Measurements from ENCODE around the gene HOXA1. TPM values are rescaled to one million over a fixed set of nuclear protein-coding genes. Genes with fewer than 3 reads are reported as not detected.

Gene HOXA1
- total and polyA plus RNA-seq, 2 of the 8 experiments (the other 6 are each of a cell fraction or from before 2014, with no cell fraction given) = not detected

DNA sequence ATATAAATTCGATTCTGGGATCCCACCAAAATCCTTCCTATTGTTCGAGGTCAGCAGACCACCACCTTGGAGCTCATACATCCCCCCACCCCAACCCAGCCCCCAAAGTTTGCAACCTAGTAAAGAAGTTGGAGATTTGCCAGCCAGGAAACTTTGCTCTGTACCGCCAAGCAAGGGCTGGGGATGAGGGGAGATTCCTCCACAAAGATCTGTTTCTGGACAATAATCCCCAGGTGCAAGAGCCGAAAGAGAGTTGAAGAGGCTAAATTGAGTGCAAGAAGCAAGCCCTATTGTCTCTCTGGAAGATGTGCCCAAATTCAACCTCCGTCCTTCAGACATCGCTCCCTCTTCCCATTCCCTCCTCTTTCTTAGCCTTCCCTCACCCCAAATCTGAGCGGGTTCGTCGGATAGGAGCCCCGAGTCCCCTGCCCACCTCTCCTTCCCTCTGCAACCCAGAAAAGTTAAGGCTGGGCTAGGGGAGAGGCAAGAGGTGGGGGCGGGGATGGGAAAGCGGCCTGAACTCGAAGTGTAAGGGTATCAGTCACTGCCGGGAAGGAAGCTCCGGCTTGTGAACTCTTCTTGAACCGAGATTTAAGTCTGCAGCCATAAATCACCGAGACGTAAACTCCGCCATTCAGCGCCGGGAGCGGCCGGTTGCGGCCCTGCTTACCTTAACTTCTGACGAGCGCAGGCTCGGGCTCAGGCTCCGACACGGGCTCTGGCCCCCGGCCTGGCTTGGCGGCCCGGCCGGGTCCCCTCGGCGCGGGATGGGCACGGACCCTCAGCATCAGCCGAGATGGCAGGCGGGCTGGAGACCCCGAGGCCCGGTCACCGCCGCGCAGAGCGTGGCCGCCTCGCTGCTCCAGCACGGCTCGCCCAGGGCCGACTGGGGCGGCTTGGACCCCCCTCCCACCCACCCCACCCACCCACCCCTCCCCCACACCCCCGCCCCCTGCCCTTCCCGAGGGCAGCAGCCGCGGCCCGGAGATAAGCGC lies 17.5 kb upstream of the HOXA1 start (continued):
- TF ChIP-seq RAD21 (IDR thresholded peaks at IDR 0.05 in 1 of 2, conservative IDR thresholded peaks at IDR 0.05 in 1 of 2; ENCODE audit: low read depth in 2 of 2, low read length in 2 of 2) (no peak), ZNF274 (IDR thresholded peaks at IDR 0.05; ENCODE audit: borderline replicate concordance, extremely low read depth, low read length) (no peak), TBP (IDR thresholded peaks at IDR 0.05; ENCODE audit: low read depth, low read length) (no peak), GABPA (IDR thresholded peaks at IDR 0.05; ENCODE audit: borderline replicate concordance, insufficient read depth, low read length) (no peak), SIX5 (IDR thresholded peaks at IDR 0.05; ENCODE audit: low read depth, low read length) (no peak), TCF12 (IDR thresholded peaks at IDR 0.05; ENCODE audit: low read depth, low read length) (no peak), CHD1 (IDR thresholded peaks at IDR 0.05; ENCODE audit: low read depth, low read length) (no peak), ATF3 (IDR thresholded peaks at IDR 0.05; ENCODE audit: insufficient read depth, low read depth, low read length) (no peak), SIRT6 (IDR thresholded peaks at IDR 0.05; ENCODE audit: low read length) (no peak), PHF8 (conservative IDR thresholded peaks at IDR 0.05; ENCODE audit: low read depth, low read length) (no peak), NRF1 (IDR thresholded peaks at IDR 0.05; ENCODE audit: low read depth, low read length) (no peak), HDAC6 (IDR thresholded peaks at IDR 0.05; ENCODE audit: low read depth, low read length) (no peak), RBBP5 (IDR thresholded peaks at IDR 0.05; ENCODE audit: borderline replicate concordance, low read depth, low read length) (no peak), RXRA (IDR thresholded peaks at IDR 0.05; ENCODE audit: insufficient read depth, low read depth, low read length) (no peak)
- TF ChIP-seq, protein P1, sequence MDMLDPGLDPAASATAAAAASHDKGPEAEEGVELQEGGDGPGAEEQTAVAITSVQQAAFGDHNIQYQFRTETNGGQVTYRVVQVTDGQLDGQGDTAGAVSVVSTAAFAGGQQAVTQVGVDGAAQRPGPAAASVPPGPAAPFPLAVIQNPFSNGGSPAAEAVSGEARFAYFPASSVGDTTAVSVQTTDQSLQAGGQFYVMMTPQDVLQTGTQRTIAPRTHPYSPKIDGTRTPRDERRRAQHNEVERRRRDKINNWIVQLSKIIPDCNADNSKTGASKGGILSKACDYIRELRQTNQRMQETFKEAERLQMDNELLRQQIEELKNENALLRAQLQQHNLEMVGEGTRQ (IDR thresholded peaks at IDR 0.05; ENCODE audit: low read length) = no peak
- TF ChIP-seq, protein P2, sequence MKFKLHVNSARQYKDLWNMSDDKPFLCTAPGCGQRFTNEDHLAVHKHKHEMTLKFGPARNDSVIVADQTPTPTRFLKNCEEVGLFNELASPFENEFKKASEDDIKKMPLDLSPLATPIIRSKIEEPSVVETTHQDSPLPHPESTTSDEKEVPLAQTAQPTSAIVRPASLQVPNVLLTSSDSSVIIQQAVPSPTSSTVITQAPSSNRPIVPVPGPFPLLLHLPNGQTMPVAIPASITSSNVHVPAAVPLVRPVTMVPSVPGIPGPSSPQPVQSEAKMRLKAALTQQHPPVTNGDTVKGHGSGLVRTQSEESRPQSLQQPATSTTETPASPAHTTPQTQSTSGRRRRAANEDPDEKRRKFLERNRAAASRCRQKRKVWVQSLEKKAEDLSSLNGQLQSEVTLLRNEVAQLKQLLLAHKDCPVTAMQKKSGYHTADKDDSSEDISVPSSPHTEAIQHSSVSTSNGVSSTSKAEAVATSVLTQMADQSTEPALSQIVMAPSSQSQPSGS (IDR thresholded peaks at IDR 0.05; ENCODE audit: low read length) = no peak
- TF ChIP-seq, protein P3, sequence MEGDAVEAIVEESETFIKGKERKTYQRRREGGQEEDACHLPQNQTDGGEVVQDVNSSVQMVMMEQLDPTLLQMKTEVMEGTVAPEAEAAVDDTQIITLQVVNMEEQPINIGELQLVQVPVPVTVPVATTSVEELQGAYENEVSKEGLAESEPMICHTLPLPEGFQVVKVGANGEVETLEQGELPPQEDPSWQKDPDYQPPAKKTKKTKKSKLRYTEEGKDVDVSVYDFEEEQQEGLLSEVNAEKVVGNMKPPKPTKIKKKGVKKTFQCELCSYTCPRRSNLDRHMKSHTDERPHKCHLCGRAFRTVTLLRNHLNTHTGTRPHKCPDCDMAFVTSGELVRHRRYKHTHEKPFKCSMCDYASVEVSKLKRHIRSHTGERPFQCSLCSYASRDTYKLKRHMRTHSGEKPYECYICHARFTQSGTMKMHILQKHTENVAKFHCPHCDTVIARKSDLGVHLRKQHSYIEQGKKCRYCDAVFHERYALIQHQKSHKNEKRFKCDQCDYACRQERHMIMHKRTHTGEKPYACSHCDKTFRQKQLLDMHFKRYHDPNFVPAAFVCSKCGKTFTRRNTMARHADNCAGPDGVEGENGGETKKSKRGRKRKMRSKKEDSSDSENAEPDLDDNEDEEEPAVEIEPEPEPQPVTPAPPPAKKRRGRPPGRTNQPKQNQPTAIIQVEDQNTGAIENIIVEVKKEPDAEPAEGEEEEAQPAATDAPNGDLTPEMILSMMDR (IDR thresholded peaks at IDR 0.05; ENCODE audit: control extremely low read depth in 1 of 3, insufficient read depth in 1 of 3, low read depth in 1 of 3, low read length in 3 of 3) = no peak
